Measurements from ENCODE around the gene UNC45B.
"Not testable (repeated sequence)": the region's sequence is repeated elsewhere in the genome, so short reads cannot be mapped to it uniquely, and the experiment has no call there.

The UNC45B gene

GRCh38 chr17:35103271-35103670, 44.3 kb upstream of the UNC45B start:
- no peak for DNase-seq (ENCODE audit: low read depth in 1 of 2, low spot score in 1 of 2)
- Histone ChIP-seq H3K27ac (replicated peaks) (no peak overlapping the region), H3K27me3 (ENCODE audit: insufficient read depth, poor library complexity, severe bottlenecking) (no peaks in the 10 kb centered on the region), H3K4me3 (replicated peaks; ENCODE audit: insufficient read depth, low read length) (no peak overlapping the region)
- TF ChIP-seq CTCF (IDR thresholded peaks at IDR 0.05; ENCODE audit: insufficient read depth, low read length) = no peak
- TF ChIP-seq REST (IDR thresholded peaks at IDR 0.05; ENCODE audit: insufficient replicate concordance, low read depth) = no peak
- TF ChIP-seq POLR2AphosphoS5 (IDR thresholded peaks at IDR 0.05; ENCODE audit: low read depth) = no peak
- no peak for TF ChIP-seq GABPA (IDR thresholded peaks at IDR 0.05; ENCODE audit: low read depth)
- TF ChIP-seq SPI1 (IDR thresholded peaks at IDR 0.05; ENCODE audit: borderline replicate concordance, low read depth) = no peak

GRCh38 chr17:35104844-35105450, 42.7 kb upstream of the UNC45B start:
- H3K27me3 ChIP-seq (ENCODE audit: insufficient read depth, poor library complexity, severe bottlenecking) = no peaks in the 10 kb centered on the region
- no peak overlapping the region for H3K27ac ChIP-seq (replicated peaks)
- DNase-seq (ENCODE audit: low read depth in 1 of 2, low spot score in 1 of 2) = no peak
- TF ChIP-seq GABPA (IDR thresholded peaks at IDR 0.05; ENCODE audit: low read depth) = no peak
- H3K4me3 ChIP-seq (replicated peaks; ENCODE audit: insufficient read depth, low read length) = no peak overlapping the region

GRCh38 chr17:35110791-35111190, 36.8 kb upstream of the UNC45B start:
- not testable (repeated sequence) for H3K27me3 ChIP-seq (ENCODE audit: insufficient read depth, poor library complexity, severe bottlenecking); H3K27ac ChIP-seq (replicated peaks); H3K4me3 ChIP-seq (replicated peaks; ENCODE audit: insufficient read depth, low read length); DNase-seq (ENCODE audit: low read depth in 1 of 2, low spot score in 1 of 2)

GRCh38 chr17:35116845-35117244, 30.8 kb upstream of the UNC45B start:
- H3K27me3 ChIP-seq (ENCODE audit: insufficient read depth, poor library complexity, severe bottlenecking) = no peaks in the 10 kb centered on the region
- no peak for DNase-seq (ENCODE audit: low read depth in 1 of 2, low spot score in 1 of 2)
- TF ChIP-seq SPI1 (IDR thresholded peaks at IDR 0.05; ENCODE audit: borderline replicate concordance, low read depth) = no peak
- no peak for TF ChIP-seq REST (IDR thresholded peaks at IDR 0.05; ENCODE audit: insufficient replicate concordance, low read depth)
- TF ChIP-seq POLR2AphosphoS5 (IDR thresholded peaks at IDR 0.05; ENCODE audit: low read depth) = no peak
- no peak for TF ChIP-seq CTCF (IDR thresholded peaks at IDR 0.05; ENCODE audit: insufficient read depth, low read length)
- no peak for TF ChIP-seq GABPA (IDR thresholded peaks at IDR 0.05; ENCODE audit: low read depth)
- H3K27ac ChIP-seq (replicated peaks) = no peak overlapping the region
- H3K4me3 ChIP-seq (replicated peaks; ENCODE audit: insufficient read depth, low read length) = no peak overlapping the region

GRCh38 chr17:35117984-35118383, 29.6 kb upstream of the UNC45B start:
- Histone ChIP-seq H3K4me3 (replicated peaks; ENCODE audit: insufficient read depth, low read length) (no peak overlapping the region), H3K27me3 (ENCODE audit: insufficient read depth, poor library complexity, severe bottlenecking) (no peaks in the 10 kb centered on the region), H3K27ac (replicated peaks) (no peak overlapping the region)
- DNase-seq (ENCODE audit: low read depth in 1 of 2, low spot score in 1 of 2) = peak in 1 of 2 experiments; percentile 63
- TF ChIP-seq CTCF (IDR thresholded peaks at IDR 0.05; ENCODE audit: insufficient read depth, low read length) (peak; percentile 41), POLR2AphosphoS5 (IDR thresholded peaks at IDR 0.05; ENCODE audit: low read depth) (no peak), SPI1 (IDR thresholded peaks at IDR 0.05; ENCODE audit: borderline replicate concordance, low read depth) (no peak), REST (IDR thresholded peaks at IDR 0.05; ENCODE audit: insufficient replicate concordance, low read depth) (no peak)
